A549 treated with AZD9567 at 1 μM for 4 hours (cell line): ENCODE data around the gene COL11A2. TPM values are rescaled to one million over a fixed set of nuclear protein-coding genes. Genes with fewer than 3 reads are reported as not detected.

Source experiments
- total RNA-seq: library from RNA; stranded (reverse); fragments of 200-300 nt; extraction: Qiagen RNA extraction; gene quantifications from 5 replicates; pipeline ENCODE4 v1.2.3, GENCODE V29; 2022; ENCODE audit not compliant: insufficient read depth

COL11A2 gene
- 0.89 to 1.1 TPM (median 0.94 TPM) in 4 of 5 replicates, not detected in the other for total RNA-seq

DNA sequence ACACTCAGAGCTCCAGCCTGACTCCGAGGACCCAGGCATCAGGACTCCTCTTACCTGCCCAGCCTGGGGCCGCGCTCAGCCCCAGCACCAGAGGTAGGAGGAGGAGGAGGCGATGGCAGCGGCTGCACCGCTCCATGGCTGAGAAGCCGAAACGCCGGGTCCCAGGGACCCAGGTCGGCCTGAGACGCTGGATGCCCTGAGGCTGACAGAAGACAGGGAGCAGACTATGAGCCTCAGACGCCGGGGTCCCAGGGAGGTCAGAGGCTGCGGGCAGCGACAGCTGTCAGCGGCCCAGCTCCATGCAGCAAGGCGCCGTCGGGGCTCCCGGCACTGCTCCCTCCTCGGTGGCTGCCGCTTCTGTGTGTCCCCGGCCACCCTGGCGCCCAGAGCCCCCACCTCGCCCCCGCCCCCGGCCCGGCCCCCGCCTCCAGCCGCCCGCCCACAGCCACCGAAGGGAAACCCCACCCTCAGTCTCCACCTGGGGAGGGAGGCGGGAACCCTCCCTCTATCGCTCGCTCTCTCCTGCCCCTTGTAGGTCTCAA lies at the start of gene COL11A2:
Gene COL11A2 (minus strand): TSS at position 363 of the 542 bp plus-strand sequence. CDS start 227 bp downstream, at position 136.

DNA sequence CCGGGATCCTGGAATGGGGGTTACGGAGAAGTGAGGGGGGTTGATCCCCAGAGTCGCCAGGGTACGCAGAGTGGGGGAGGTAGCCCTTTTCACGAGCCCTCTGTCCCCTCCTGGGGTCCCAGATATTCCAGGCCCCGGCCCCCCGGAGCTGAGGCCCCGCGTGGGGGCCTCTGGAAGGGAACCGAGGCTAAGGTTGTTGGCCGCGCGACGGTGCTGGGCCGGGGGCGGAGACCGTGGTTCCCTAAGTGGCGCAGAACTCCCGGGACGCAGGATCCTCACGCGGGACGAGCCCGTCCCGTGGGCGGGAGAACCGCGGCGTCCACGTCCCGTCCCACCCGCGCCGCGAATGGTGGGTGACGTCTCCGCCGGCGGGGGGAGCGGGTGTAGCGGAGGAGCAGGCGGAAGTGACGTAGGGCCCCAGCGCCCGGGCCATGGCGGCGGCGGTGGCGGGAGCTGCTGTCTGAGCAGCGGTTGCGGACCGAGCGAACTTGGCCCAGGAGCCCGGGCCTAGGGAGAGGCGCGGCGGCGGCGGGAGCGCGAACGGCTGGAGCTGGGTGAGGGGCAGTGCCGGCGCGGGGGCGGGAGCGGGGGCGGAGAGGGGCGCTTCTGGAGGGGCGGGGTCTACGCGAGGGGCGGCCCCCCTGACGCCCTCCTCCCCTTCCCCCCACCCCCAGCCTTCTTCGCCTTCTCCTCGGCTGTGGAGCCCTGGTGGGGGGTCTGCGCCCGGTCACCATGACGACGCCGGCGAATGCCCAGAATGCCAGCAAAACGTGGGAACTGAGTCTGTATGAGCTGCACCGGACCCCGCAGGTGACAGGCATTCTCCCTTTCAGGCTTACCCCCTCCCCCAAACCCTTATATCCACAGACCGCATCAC lies 16.1 kb upstream of the COL11A2 start, which contains the start of gene RING1:
Gene RING1 (plus strand): TSS at position 410 of the 877 bp plus-strand sequence. CDS start 323 bp downstream, at position 733.

GRCh38 chr6:33204415-33205190 lies 12.3 kb upstream of the COL11A2 start, which contains the start of gene HSD17B8:
TSS of gene HSD17B8 (plus strand) at chr6:33204655. CDS start at chr6:33204669, 14 bp downstream.

DNA sequence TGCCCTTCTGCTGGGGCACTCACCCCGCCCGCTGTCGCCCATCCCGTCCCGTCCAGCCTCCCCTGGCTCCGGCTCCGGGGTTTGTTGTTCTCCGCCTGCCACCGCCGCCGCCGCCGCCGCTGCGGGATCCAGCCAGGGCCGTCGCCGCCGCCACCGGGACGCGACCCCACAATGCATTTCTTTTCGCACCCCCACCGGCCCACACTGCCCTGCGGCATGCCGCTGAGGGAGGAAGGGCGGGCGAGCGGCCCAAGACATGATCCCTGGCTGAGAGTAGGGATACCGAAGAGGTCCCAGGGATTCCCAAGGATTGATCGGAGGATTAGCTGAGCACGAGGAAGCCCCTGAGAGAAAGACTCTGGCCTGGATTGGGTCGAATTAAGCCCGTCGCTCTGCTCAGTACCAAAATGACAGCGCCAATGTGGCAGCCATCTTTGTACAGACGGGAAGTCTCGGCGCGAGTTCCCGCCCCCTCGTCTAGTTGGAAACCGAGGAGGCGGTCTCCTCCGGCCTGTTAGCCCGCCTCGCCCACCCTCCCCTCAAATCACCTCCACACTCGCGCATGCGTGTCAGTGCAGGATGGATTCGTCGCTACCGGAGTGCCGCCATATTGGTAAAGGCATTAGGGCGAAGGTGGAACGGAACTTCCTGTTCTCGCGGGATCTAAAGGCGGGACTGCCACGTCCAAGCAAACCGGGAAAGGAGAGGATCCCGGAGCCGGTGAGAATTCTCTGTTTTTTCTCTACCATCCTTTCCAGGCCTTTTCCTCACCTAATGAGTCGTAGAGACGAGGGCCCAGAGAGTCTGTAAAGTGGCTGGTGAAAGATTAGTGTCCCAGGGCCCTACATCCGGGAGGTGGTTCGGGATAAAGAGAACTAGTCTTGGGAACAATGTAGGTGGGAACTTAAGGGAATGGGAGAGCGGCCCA lies 8.2 kb upstream of the COL11A2 start, which contains the start of the genes RXRB and SLC39A7:
Gene RXRB (minus strand): TSS at position 447 of the 928 bp plus-strand sequence. CDS start 189 bp downstream, at position 258.
Gene SLC39A7 (plus strand): TSS at position 649 of the 928 bp plus-strand sequence. CDS start 379 bp downstream, outside the sequence.

Other genes starting within 250 kb of the COL11A2 start
- gene HLA-DMA, start 239.4 kb downstream of the COL11A2 start, total RNA-seq: 2.7 to 7.3 TPM (median 3.3 TPM) in 5 replicates
- gene BRD2, start 223.9 kb downstream of the COL11A2 start, total RNA-seq: 143 to 170 TPM (median 152 TPM) in 5 replicates
- 0.02 TPM in 1 of 5 replicates, not detected in the others for gene HLA-DOA, start 182.9 kb downstream of the COL11A2 start, total RNA-seq
- not detected in 5 replicates for gene HLA-DPA1, start 118.8 kb downstream of the COL11A2 start, total RNA-seq
- gene HLA-DPB1, start 116.5 kb downstream of the COL11A2 start, total RNA-seq: not detected in 5 replicates
- gene RXRB, start 8.2 kb upstream of the COL11A2 start, total RNA-seq: 14.1 to 22.0 TPM (median 20.4 TPM) in 5 replicates
- 101 to 107 TPM (median 106 TPM) in 5 replicates for gene SLC39A7, start 8.4 kb upstream of the COL11A2 start, total RNA-seq
- 10.8 to 16.7 TPM (median 15.0 TPM) in 5 replicates for gene HSD17B8, start 12.2 kb upstream of the COL11A2 start, total RNA-seq
- 15.2 to 26.0 TPM (median 25.6 TPM) in 5 replicates for gene RING1, start 16.0 kb upstream of the COL11A2 start, total RNA-seq
- 15.0 to 20.1 TPM (median 16.3 TPM) in 5 replicates for gene VPS52, start 79.4 kb upstream of the COL11A2 start, total RNA-seq
- gene RPS18, start 79.6 kb upstream of the COL11A2 start, total RNA-seq: 1,729 to 2,702 TPM (median 2,628 TPM) in 5 replicates
- 0.46 to 0.59 TPM (median 0.54 TPM) in 4 of 5 replicates, not detected in the other for gene B3GALT4, start 84.7 kb upstream of the COL11A2 start, total RNA-seq
- gene WDR46, start 96.8 kb upstream of the COL11A2 start, total RNA-seq: 47.5 to 58.2 TPM (median 55.0 TPM) in 5 replicates
- gene PFDN6, start 97.1 kb upstream of the COL11A2 start, total RNA-seq: 98.9 to 131 TPM (median 107 TPM) in 5 replicates
- gene RGL2, start 106.5 kb upstream of the COL11A2 start, total RNA-seq: 11.4 to 13.9 TPM (median 11.8 TPM) in 5 replicates
- gene TAPBP, start 121.6 kb upstream of the COL11A2 start, total RNA-seq: 28.4 to 44.0 TPM (median 33.9 TPM) in 5 replicates
- 1.5 to 3.7 TPM (median 3.5 TPM) in 5 replicates for gene ZBTB22, start 125.3 kb upstream of the COL11A2 start, total RNA-seq
- gene DAXX, start 130.5 kb upstream of the COL11A2 start, total RNA-seq: 31.5 to 37.6 TPM (median 34.9 TPM) in 5 replicates
- 43.3 to 46.6 TPM (median 43.8 TPM) in 5 replicates for gene KIFC1, start 199.4 kb upstream of the COL11A2 start, total RNA-seq
- gene PHF1, start 218.5 kb upstream of the COL11A2 start, total RNA-seq: 13.7 to 17.4 TPM (median 16.2 TPM) in 5 replicates
- gene CUTA, start 225.6 kb upstream of the COL11A2 start, total RNA-seq: 136 to 221 TPM (median 194 TPM) in 5 replicates
- 3.1 to 5.6 TPM (median 4.3 TPM) in 5 replicates for gene SYNGAP1, start 227.6 kb upstream of the COL11A2 start, total RNA-seq